ENCODE measurements around the gene DPPA3.

- TF ChIP-seq NR1H2 (CRISPR knock-in tag; IDR thresholded peaks at IDR 0.05) (no peak), TEAD4 (CRISPR knock-in tag; IDR thresholded peaks at IDR 0.05) (no peak), ELF4 (CRISPR knock-in tag; IDR thresholded peaks at IDR 0.05; ENCODE audit: low read depth) (no peak), JUN (CRISPR knock-in tag; IDR thresholded peaks at IDR 0.05) (no peak), ESRRA (CRISPR knock-in tag; IDR thresholded peaks at IDR 0.05; ENCODE audit: borderline replicate concordance) (no peak), SMAD3 (CRISPR knock-in tag; IDR thresholded peaks at IDR 0.05; ENCODE audit: borderline replicate concordance) (no peak), NR3C1 (CRISPR knock-in tag; conservative IDR thresholded peaks at IDR 0.05; ENCODE audit: low read depth) (no peak), MAX (CRISPR knock-in tag; IDR thresholded peaks at IDR 0.05) (no peak)
- TF ChIP-seq, protein P1, sequence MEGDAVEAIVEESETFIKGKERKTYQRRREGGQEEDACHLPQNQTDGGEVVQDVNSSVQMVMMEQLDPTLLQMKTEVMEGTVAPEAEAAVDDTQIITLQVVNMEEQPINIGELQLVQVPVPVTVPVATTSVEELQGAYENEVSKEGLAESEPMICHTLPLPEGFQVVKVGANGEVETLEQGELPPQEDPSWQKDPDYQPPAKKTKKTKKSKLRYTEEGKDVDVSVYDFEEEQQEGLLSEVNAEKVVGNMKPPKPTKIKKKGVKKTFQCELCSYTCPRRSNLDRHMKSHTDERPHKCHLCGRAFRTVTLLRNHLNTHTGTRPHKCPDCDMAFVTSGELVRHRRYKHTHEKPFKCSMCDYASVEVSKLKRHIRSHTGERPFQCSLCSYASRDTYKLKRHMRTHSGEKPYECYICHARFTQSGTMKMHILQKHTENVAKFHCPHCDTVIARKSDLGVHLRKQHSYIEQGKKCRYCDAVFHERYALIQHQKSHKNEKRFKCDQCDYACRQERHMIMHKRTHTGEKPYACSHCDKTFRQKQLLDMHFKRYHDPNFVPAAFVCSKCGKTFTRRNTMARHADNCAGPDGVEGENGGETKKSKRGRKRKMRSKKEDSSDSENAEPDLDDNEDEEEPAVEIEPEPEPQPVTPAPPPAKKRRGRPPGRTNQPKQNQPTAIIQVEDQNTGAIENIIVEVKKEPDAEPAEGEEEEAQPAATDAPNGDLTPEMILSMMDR (IDR thresholded peaks at IDR 0.05) = no peak
- TF ChIP-seq, protein P2, sequence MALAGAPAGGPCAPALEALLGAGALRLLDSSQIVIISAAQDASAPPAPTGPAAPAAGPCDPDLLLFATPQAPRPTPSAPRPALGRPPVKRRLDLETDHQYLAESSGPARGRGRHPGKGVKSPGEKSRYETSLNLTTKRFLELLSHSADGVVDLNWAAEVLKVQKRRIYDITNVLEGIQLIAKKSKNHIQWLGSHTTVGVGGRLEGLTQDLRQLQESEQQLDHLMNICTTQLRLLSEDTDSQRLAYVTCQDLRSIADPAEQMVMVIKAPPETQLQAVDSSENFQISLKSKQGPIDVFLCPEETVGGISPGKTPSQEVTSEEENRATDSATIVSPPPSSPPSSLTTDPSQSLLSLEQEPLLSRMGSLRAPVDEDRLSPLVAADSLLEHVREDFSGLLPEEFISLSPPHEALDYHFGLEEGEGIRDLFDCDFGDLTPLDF (CRISPR knock-in tag; IDR thresholded peaks at IDR 0.05) = no peak
These were observed 37.6 kb downstream of the DPPA3 start for GRCh38 chr12:7748852-7749251.
